Occipital lobe (tissue), 2 donors: ENCODE measurements around the gene HSD3B1. TPM values are rescaled to one million over a fixed set of nuclear protein-coding genes. Genes with fewer than 3 reads are reported as not detected.

Experiments used
- DNase-seq: peaks from one replicate; lab custom pipeline; 2025; lab: John Stamatoyannopoulos, UW
- total RNA-seq: library from RNA; depleted of rRNA; stranded (reverse); fragments of >200 nt; gene quantifications from one replicate; pipeline ENCODE4 v1.2.3, GENCODE V29; 2014

Gene HSD3B1
- not detected for total RNA-seq

- no peak for DNase-seq
Measured at GRCh38 chr1:119506941-119507340, at the start of gene HSD3B1. Gene HSD3B1 (plus strand): TSS chr1:119507210. CDS start chr1:119507477, 267 bp downstream.

DNA sequence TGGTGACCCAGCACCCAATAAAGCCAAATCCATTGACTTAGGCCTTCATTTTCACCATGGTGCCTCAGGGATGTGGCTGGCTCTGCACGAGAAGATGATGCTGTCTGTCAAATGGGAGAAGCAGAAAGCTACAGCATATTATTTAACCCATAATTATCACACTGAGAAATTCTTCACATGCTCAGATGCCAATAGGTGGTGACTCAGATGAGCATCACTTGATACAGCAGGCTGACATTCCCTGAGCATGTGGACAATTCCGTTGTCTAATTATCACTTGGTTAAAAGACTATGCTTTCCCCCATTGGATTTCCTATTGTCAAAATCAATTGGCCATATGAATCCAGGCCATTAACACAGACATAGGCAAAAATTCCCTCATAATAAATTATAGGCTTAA is 44.0 kb upstream of the HSD3B1 start:
- no peak for DNase-seq

DNA sequence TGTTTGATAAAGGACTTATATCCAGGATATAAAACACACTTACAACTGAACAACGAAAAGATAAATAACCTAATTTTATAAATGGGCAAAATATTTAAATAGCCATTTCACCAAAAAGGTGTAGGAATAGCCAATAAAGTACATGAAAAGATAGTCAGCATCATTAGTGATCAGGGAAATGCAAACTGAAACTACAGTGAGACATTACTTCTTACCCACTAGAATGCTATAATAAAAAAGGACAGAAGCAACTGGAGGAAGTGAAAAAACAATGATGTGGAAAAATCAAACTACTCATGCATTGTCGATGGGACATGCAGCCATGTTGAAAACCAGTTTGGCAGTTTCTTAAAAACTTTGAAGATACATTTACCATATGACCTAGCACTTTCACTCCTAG is 43.4 kb upstream of the HSD3B1 start:
- no peak for DNase-seq

GRCh38 chr1:119466445-119466844 is 40.6 kb upstream of the HSD3B1 start:
- DNase-seq, result no peak

DNA sequence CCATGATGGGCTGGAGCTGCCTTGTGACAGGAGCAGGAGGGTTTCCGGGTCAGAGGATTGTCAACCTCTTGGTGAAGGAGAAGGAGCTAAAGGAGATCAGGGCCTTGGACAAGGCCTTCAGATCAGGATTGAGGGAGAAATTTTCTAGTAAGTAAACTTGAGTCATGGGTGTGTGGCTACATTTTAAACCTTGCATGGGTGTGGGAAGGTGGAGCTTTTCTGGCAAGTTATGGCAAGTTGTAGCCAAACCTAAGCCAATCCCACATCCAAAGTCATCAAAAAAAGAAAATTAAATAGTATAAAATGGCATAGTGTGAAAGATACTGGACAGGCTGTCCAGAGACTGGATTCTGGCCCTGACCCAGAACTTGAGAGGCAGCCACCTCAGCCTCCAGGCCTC is 39.8 kb upstream of the HSD3B1 start:
- DNase-seq, result no peak

DNA sequence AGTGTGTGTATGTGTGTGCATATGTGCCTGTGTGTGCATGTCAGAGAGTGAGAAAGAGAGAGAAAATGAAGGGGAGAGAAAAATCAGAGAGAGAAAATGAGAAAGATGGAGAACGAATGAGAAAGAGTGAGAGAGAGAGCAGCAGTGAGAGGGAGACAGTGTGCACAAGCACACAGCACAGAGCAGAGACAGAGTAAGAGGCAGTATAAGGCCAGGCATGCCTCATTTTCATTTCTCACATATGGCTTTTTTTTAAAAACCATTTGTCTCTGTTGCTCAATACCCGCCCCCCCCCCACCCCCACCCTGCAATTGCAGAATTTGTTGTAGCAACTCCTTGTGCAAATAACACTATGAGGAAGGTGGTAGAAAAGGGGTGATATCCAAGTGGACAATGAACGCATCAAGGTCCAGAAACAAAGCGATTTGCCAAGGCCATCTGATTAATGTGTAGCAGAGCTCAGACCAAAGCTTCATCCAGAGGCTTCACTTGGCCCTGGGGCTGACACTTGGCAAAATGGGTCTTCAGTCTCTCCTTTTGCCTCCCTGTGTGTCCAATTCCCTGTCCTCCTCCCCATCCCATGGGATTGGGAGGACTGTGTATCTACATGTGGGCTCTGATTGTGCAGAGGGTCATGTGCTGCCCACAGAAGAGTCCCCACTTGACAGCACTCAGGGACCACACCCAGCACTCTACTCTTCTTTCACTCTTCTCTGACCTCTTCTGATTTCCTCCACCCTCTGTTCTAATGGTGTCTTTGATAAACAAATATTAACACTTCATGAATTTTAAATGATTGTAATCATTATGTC is 38.9 kb upstream of the HSD3B1 start:
- DNase-seq, result no peak

GRCh38 chr1:119469741-119470140 is 37.3 kb upstream of the HSD3B1 start:
- no peak for DNase-seq

- DNase-seq, result no peak
Measured at GRCh38 chr1:119470377-119470776, 36.6 kb upstream of the HSD3B1 start.

GRCh38 chr1:119470958-119471357 is 36.1 kb upstream of the HSD3B1 start:
- no peak for DNase-seq

- DNase-seq, result no peak
Measured at GRCh38 chr1:119471566-119471965, 35.4 kb upstream of the HSD3B1 start.

- DNase-seq, result no peak
Measured at GRCh38 chr1:119472080-119472818, 34.8 kb upstream of the HSD3B1 start.

GRCh38 chr1:119472819-119473175 is 34.2 kb upstream of the HSD3B1 start:
- DNase-seq, result no peak

GRCh38 chr1:119475866-119476439 is 31.1 kb upstream of the HSD3B1 start:
- DNase-seq, result peak; percentile 7

GRCh38 chr1:119477710-119478109 is 29.3 kb upstream of the HSD3B1 start:
- no peak for DNase-seq

GRCh38 chr1:119480175-119480574 is 26.8 kb upstream of the HSD3B1 start:
- DNase-seq, result no peak

DNA sequence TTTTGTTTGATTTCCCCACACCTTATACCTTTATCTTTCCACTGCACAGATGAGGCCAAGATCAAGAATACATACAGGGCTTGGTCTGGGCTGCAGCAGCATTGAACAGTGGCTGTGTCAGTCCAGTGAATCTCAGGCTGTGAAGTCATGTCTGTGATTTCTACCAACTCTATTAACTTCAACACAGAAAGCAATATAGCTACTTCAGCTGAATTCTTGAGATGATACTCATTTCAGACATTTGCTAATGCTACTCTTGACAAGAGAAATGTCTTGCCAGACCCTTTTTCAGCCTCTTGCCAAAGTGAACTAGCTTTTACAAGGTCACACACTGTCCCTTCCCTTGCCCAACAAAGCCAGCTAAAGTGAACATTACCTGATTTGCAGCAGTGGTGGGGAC is 25.1 kb upstream of the HSD3B1 start:
- no peak for DNase-seq

GRCh38 chr1:119482517-119483425 is 24.2 kb upstream of the HSD3B1 start:
- no peak for DNase-seq

- DNase-seq, result no peak
Measured at GRCh38 chr1:119483441-119484200, 23.4 kb upstream of the HSD3B1 start.

DNA sequence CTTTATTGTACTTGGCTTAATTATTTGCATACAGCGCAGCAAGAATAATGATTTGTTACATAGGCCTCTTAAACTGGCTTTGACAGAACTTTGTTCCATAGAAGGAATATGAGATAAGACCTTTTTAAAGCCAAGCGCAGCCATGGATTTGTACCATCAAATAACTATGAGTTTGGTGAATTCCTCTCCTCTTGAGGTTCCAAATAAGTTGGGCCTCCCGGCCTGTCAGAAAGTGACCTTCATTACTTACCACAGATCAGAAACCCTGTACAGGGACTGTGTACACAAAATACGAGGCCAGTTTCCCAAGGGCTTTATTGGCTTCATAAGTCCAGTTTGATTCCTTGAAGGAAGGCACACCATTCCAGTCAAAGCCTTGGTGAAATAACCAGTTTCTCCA is 21.8 kb upstream of the HSD3B1 start:
- no peak for DNase-seq

DNA sequence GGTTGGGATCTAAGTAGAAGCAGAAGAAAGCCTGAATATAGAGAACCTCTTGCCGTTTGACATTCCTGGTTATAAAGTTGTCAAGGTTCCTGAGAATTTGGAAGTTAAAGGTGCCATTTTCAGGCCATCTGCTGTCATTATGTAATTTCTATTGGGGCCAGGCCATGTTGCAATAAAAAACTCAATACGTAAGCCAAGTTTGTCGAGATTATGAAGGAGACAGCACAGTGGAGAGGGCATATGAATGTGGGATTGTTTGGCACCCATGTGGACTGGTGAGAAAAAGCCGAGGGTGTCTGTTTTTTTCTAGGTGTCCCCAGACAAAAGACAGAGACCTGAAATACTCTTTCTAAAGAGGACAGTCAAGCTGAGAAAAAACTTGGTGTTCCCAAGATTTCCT is 18.8 kb upstream of the HSD3B1 start:
- no peak for DNase-seq

DNA sequence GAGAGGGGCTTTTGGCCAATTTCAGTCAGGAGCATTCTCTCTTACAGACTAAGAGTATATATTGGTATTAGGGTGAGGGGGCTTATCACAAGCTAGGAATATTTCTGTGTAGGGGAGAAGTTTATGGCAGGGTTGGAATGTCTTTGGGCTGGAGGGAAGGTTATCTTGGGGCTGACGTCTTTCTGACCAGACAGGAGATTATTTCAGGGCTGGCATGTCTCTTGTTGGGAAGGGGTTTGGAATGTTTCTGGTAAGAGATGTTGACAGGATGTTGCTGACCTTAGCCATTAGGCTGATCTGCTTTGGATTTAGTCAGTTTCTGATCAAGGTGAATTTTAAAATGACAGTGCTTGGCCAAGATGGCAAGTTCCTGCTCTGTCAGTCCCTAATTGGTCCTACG is 17.8 kb upstream of the HSD3B1 start:
- DNase-seq, result no peak
